IPS-18a (cell line): ENCODE data around the gene FBXO39.
"Not testable (repeated sequence)": the region's sequence is repeated elsewhere in the genome, so short reads cannot be mapped to it uniquely, and the experiment has no call there.

Experiments
- H3K27ac ChIP-seq: one replicate; pipeline ENCODE4 v1.5.1; 2013; ENCODE audit warnings: low read length
- H3K27me3 ChIP-seq: one replicate; pipeline ENCODE4 v1.6.1; 2013; ENCODE audit warnings: mild to moderate bottlenecking, low read length; ENCODE audit not compliant: control insufficient read depth, insufficient read depth
- H3K36me3 ChIP-seq: one replicate; pipeline ENCODE4 v1.6.1; 2013; ENCODE audit warnings: low read depth, low read length; ENCODE audit not compliant: control insufficient read depth
- H3K4me1 ChIP-seq: one replicate; pipeline ENCODE4 v1.6.1; 2013; ENCODE audit warnings: low read depth, low read length; ENCODE audit not compliant: control insufficient read depth
- H3K4me3 ChIP-seq: one replicate; pipeline ENCODE4 v1.5.1; 2013; ENCODE audit warnings: low read length
- H3K9ac ChIP-seq: one replicate; pipeline ENCODE4 v1.6.1; 2013; ENCODE audit warnings: mild to moderate bottlenecking, low read length, moderate library complexity
- H3K9me3 ChIP-seq: one replicate; pipeline ENCODE4 v1.6.1; 2013; ENCODE audit warnings: low read depth, low read length; ENCODE audit not compliant: control insufficient read depth

FBXO39 gene

DNA sequence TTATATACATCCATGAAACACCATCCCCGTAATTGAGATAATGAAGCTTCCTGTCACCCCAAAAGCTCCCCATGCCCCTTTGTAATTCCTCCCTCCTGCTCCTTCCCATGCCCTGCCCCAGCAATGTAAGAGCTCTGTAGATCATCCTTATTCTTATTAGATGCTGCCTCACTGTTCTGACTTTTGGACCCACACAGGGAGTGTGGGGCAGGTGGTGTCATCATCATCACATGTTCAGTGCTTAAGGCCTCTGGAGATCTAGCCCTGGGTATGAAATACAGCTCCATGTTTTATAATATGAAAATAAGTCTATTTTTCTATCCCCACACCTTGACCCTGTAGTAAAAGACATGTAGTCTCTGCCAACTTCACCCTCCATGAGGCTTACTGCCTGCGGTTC lies 18.3 kb upstream of the FBXO39 start:
- no peaks in the 10 kb centered on the region for H3K27me3 ChIP-seq
- H3K4me3 ChIP-seq = no peak overlapping the region
- H3K9me3 ChIP-seq = no peaks in the 10 kb centered on the region
- peaks cover 18% of the 10 kb centered on the region for H3K4me1 ChIP-seq
- no peak overlapping the region for H3K27ac ChIP-seq
- no peak overlapping the region for H3K9ac ChIP-seq
- no peaks in the 10 kb centered on the region for H3K36me3 ChIP-seq

DNA sequence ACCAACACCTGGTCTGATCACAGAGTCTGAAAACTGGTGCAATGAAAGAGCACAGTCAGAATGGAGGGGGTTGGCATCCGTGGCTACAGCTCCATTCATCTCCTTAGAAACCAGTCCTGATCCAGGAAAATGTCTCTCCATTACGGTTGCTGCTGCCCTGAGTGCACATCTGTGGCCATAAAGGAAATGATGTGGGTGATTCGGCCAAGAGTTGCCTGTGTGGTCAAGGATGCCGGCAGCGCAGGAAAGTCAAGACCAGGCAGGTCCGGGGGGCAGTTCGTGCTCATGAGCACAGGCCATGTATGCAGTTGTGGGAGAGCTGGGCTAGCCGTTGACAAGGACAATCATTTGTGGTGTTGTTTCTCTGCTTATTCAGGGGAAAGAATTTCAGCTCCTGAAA lies 14.2 kb upstream of the FBXO39 start:
- Histone ChIP-seq H3K4me3 (no peak overlapping the region), H3K36me3 (no peaks in the 10 kb centered on the region), H3K27me3 (no peaks in the 10 kb centered on the region), H3K9me3 (no peaks in the 10 kb centered on the region), H3K27ac (no peak overlapping the region), H3K4me1 (peaks cover 9% of the 10 kb centered on the region), H3K9ac (no peak overlapping the region)

DNA sequence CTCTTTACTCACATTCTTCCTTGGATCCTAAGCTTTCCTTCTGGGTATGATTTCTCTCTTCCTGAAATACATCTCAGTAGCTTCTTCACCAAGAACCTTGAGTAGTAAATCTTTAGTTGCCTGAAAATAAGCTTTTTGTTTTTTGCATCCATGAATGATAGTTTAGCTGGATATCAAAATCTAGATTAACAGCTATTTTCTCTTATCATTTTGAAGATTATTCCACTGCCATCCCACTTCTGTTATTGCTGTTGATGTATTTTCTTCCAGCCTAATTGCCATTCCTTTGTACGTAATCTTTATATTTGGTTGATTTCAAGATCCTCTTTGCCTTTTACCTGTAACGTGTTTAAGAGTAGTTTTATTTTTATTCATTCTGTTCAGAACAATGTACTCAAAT lies 7.6 kb upstream of the FBXO39 start:
- Histone ChIP-seq H3K36me3 (no peaks in the 10 kb centered on the region), H3K27me3 (no peaks in the 10 kb centered on the region), H3K9me3 (no peaks in the 10 kb centered on the region), H3K4me3 (no peak overlapping the region), H3K9ac (no peak overlapping the region), H3K4me1 (no peaks in the 10 kb centered on the region), H3K27ac (no peak overlapping the region)

DNA sequence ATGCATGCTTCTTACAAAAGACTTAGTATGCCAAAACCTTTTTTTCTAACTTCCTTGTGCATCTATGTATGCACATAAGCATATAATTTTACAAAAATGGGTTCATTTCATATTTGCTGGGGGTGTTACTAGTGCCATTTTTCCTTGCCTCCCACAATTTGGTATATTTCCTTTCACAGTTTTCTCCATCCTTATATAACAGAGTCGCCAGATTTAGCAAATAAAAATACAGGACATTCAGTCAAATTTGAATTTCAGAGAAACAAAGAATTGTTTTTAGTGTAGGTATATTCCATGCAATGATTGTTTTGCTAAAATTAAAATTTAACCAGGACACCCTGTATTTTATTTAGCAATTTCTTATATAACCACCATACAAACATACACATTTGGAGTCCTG lies 4.0 kb upstream of the FBXO39 start:
- H3K9me3 ChIP-seq = no peaks in the 10 kb centered on the region
- H3K27ac ChIP-seq = no peak overlapping the region
- peaks cover 21% of the 10 kb centered on the region for H3K27me3 ChIP-seq
- no peak overlapping the region for H3K9ac ChIP-seq
- H3K36me3 ChIP-seq = no peaks in the 10 kb centered on the region
- H3K4me1 ChIP-seq = no peaks in the 10 kb centered on the region
- H3K4me3 ChIP-seq = no peak overlapping the region

DNA sequence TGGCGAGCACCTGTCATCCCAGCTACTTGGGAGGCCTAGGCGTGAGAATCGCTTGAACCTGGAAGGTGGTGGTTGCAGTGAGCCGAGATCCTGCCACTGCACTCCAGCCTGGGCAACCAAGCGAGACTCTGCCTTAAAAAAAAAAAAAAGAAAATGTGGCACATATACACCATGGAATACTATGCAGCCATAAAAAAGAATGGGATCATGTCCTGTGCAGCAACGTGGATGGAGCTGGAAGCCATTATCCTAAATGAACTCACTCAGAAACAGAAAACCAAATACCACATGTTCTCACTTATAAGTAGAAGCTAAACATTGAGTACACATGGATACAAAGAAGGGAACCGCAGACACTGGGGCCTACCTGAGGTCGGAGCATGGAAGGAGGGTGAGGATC lies 1.1 kb upstream of the FBXO39 start:
- not testable (repeated sequence) for H3K9me3 ChIP-seq, H3K36me3 ChIP-seq, H3K27ac ChIP-seq, H3K4me1 ChIP-seq, H3K4me3 ChIP-seq, H3K9ac ChIP-seq
- H3K27me3 ChIP-seq = peaks cover 34% of the 10 kb centered on the region

DNA sequence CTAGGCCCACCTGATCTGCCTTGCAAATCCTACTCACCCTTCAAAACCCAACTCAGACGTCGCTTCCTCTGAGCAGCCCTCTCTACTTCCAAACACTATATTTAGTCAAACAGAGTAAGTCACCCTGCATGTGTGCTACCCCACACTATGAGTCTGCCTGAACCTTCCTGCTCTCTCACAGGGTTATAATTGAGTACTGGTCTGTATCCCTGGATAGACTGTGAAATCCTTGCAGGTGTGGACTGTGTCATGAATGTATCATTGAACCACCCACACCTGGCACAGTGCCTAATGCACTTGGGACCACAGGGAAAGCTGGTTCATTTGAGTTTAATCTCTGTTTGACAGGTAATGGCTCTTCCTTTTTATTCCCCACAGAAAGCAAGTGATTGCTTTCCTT lies 3.4 kb downstream of the FBXO39 start:
- Histone ChIP-seq H3K36me3 (no peaks in the 10 kb centered on the region), H3K27me3 (peaks cover 34% of the 10 kb centered on the region), H3K4me3 (no peak overlapping the region), H3K9ac (no peak overlapping the region), H3K27ac (no peak overlapping the region), H3K4me1 (no peaks in the 10 kb centered on the region), H3K9me3 (no peaks in the 10 kb centered on the region)

DNA sequence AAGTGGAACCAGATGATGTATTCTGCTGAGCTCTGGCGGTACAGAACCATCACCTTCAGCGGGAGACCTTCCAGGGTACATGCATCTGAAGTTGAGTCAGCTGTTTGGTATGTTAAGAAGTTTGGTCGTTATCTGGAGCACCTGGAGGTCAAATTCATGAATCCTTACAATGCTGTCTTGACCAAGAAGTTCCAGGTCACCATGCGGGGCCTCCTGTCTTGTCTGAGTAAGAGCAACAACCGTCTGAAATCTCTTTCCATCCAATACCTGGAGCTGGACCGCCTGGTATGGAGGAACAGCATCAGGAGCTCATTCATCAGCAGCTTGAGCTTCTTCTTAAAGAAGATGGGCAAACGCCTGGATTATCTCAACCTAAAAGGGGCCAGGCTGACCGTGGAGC lies 4.0 kb downstream of the FBXO39 start:
- Histone ChIP-seq H3K27ac (no peak overlapping the region), H3K9ac (no peak overlapping the region), H3K36me3 (no peaks in the 10 kb centered on the region), H3K4me1 (no peaks in the 10 kb centered on the region), H3K4me3 (no peak overlapping the region), H3K27me3 (peaks cover 32% of the 10 kb centered on the region), H3K9me3 (no peaks in the 10 kb centered on the region)

DNA sequence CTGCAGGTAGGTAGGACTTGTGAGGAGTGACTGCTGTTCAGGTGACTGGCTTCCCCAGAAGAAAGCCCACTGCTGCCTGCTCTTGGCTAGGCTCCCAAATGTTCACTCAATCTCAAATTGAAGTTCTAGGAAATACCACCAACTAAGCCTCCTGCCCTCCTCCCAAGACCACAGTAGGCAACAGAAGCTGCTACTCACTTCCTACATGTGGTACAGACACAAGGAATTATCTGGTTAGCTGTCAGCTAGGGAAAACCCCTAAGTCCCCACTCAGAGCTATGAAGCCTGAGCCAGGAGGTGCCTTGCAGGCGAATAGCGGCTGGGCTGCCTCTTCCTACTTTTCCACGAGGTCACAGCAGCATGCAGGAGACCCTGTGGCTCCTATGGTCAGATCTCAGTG lies 4.9 kb downstream of the FBXO39 start:
- H3K36me3 ChIP-seq = no peaks in the 10 kb centered on the region
- no peak overlapping the region for H3K4me3 ChIP-seq
- H3K27me3 ChIP-seq = peaks cover 23% of the 10 kb centered on the region
- no peaks in the 10 kb centered on the region for H3K4me1 ChIP-seq
- no peak overlapping the region for H3K9ac ChIP-seq
- no peak overlapping the region for H3K27ac ChIP-seq
- no peaks in the 10 kb centered on the region for H3K9me3 ChIP-seq

DNA sequence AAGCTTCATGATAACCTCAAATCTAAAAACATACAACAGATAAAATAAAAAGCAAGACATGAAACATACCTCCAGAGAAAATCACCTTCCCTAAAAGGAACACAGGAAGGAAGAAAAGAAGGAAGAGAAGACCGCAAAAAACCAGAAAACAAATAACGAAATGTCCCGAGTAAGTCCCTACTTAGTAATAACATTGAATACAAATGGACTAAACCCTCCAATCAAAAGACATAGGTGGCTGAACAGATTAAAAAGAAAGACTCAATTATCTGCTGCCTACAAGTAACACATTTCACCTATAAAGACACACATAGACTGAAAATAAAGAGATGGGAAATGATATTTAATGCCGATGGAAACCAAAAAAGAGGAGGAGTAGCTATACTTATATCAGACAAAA lies 6.2 kb downstream of the FBXO39 start:
- H3K9me3 ChIP-seq = no peaks in the 10 kb centered on the region
- H3K4me1 ChIP-seq = no peaks in the 10 kb centered on the region
- peaks cover 12% of the 10 kb centered on the region for H3K27me3 ChIP-seq
- H3K36me3 ChIP-seq = no peaks in the 10 kb centered on the region
- H3K9ac ChIP-seq = no peak overlapping the region
- no peak overlapping the region for H3K4me3 ChIP-seq
- H3K27ac ChIP-seq = no peak overlapping the region

DNA sequence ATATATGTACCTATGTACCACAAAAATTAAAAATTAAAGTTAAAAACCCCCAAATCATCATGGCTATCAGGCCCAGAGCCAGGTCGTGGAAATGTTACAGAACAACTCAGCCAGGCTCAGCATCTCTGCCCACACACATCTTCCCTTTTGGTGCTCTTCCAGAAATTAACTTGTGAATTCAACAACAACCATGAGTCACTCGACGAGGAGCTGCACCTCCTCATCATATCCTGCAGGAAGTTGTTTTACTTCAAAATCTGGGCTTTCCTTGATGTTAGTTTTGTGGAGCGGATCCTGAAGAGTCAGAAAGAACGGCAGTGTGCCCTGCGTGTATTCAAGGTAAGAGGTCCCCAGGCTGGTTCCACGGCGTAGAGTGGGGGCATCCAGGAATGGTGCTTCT lies 10.6 kb downstream of the FBXO39 start:
- Histone ChIP-seq H3K27ac (no peak overlapping the region), H3K9me3 (no peaks in the 10 kb centered on the region), H3K4me3 (no peak overlapping the region)

DNA sequence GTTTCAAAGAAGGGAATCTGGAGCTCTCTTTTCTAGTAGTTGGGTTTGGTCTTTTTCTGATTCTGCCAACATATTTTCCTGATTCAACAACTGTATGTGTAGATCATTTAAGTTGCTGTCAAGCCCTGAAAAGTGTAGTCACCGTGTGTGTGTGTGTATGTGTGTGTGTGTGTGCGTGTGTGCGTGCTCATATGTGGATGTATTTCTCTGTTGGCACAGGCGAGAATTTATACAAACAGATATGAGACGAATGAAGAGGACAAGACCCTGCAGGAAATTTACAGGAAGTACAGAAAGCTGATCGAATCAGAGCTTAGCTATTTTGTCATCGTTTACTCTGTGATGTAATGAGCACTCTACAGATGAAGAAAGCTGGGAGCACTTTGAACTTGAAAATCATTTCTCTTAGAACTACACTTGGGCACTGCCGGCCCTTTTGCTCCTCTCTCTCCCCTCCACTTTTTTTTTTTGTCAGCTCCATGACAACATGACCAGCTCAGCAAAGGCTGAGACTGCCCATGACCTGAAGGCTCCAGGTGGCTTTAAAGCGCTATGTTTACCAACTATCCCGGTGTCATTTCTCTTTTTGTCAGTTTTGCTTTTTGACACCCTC lies 11.2 kb downstream of the FBXO39 start:
- Histone ChIP-seq H3K4me3 (no peak overlapping the region), H3K9me3 (no peaks in the 10 kb centered on the region), H3K27ac (no peak overlapping the region), H3K9ac (no peak overlapping the region), H3K36me3 (no peaks in the 10 kb centered on the region), H3K4me1 (no peaks in the 10 kb centered on the region), H3K27me3 (no peaks in the 10 kb centered on the region)

More for the DNA sequence above, 10.6 kb downstream of the FBXO39 start:
- Histone ChIP-seq H3K9ac (no peak overlapping the region), H3K36me3 (no peaks in the 10 kb centered on the region), H3K27me3 (no peaks in the 10 kb centered on the region), H3K4me1 (no peaks in the 10 kb centered on the region)

DNA sequence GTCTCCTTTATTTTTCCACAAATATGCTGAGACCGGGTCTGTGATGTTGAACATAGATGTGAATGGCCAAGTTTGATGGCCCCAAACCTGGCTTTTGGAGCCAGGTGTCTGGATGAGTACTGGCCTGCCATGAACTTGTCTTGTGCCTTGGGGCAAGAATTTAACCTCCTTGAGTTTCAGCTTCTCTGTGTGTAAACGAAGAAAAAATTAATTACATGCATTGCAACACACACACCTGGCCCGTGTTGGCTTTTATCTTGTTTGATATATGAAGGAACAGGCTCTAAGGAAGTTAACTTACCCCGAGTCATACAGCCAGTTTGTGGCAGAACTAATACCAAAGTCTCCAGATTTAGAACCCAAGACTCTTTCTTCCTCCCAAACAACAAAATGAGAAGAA lies 13.1 kb downstream of the FBXO39 start:
- Histone ChIP-seq H3K4me3 (no peak overlapping the region), H3K27ac (no peak overlapping the region), H3K9me3 (no peaks in the 10 kb centered on the region), H3K27me3 (no peaks in the 10 kb centered on the region), H3K9ac (no peak overlapping the region), H3K36me3 (no peaks in the 10 kb centered on the region), H3K4me1 (no peaks in the 10 kb centered on the region)
